SJCRH30 (cell line): ENCODE data around the gene FAM184A. TPM values are rescaled to one million over a fixed set of nuclear protein-coding genes. Genes with fewer than 3 reads are reported as not detected.

Experiments
- DNase-seq, 2 experiments: peaks; one replicate each; pipeline ENCODE4 v3.0.0-alpha.2; 2015 to 2020
- H3K27ac ChIP-seq: fragments of 250-450 bp; sonication (Bioruptor Pico); 2 replicates; pipeline ENCODE4 v1.5.1; 2020; ENCODE audit warnings: mild to moderate bottlenecking, moderate library complexity
- H3K27me3 ChIP-seq: fragments of 250-450 bp; sonication (Bioruptor Pico); 2 replicates; pipeline ENCODE4 v1.5.1; 2020; ENCODE audit warnings: mild to moderate bottlenecking, moderate library complexity
- H3K36me3 ChIP-seq: fragments of 250-450 bp; sonication (Bioruptor Pico); 2 replicates; pipeline ENCODE4 v1.5.1; 2020; ENCODE audit warnings: mild to moderate bottlenecking, moderate library complexity
- H3K4me1 ChIP-seq: fragments of 250-450 bp; sonication (Bioruptor Pico); 2 replicates; pipeline ENCODE4 v1.5.1; 2020; ENCODE audit warnings: mild to moderate bottlenecking, moderate library complexity
- H3K4me3 ChIP-seq: fragments of 250-450 bp; sonication (Bioruptor Pico); 2 replicates; pipeline ENCODE4 v1.5.1; 2020; ENCODE audit warnings: mild to moderate bottlenecking, moderate library complexity
- H3K9me3 ChIP-seq: fragments of 250-450 bp; sonication (Bioruptor Pico); replicated peaks from 2 replicates; pipeline ENCODE4 v1.5.1; 2020; ENCODE audit warnings: mild to moderate bottlenecking, moderate library complexity
- total RNA-seq: library from RNA; depleted of rRNA; stranded (reverse); fragments of >200 nt; shearing (Covaris generic); gene quantifications from 2 replicates; pipeline ENCODE4 v1.2.3, GENCODE V29; 2014

FAM184A gene
- total RNA-seq, 1 experiment from 2014 or later: 11.3 TPM

GRCh38 chr6:119055069-119055468 is 23.4 kb downstream of the FAM184A start:
- Histone ChIP-seq H3K36me3 (no peaks in the 10 kb centered on the region), H3K4me3 (no peak overlapping the region), H3K9me3 (no peaks in the 10 kb centered on the region), H3K27me3 (no peaks in the 10 kb centered on the region), H3K27ac (no peak overlapping the region), H3K4me1 (no peaks in the 10 kb centered on the region)
- no peak for DNase-seq

GRCh38 chr6:119052987-119053386 is 25.5 kb downstream of the FAM184A start:
- Histone ChIP-seq H3K27ac (no peak overlapping the region), H3K9me3 (no peaks in the 10 kb centered on the region), H3K4me1 (no peaks in the 10 kb centered on the region), H3K27me3 (no peaks in the 10 kb centered on the region), H3K4me3 (no peak overlapping the region), H3K36me3 (no peaks in the 10 kb centered on the region)
- no peak for DNase-seq

GRCh38 chr6:119052292-119052889 is 26.1 kb downstream of the FAM184A start:
- H3K4me3 ChIP-seq: no peak overlapping the region
- no peak overlapping the region for H3K27ac ChIP-seq
- no peaks in the 10 kb centered on the region for H3K4me1 ChIP-seq
- no peaks in the 10 kb centered on the region for H3K27me3 ChIP-seq
- no peaks in the 10 kb centered on the region for H3K36me3 ChIP-seq
- H3K9me3 ChIP-seq: no peaks in the 10 kb centered on the region
- DNase-seq: no peak

- Histone ChIP-seq H3K36me3 (no peaks in the 10 kb centered on the region), H3K4me1 (no peaks in the 10 kb centered on the region), H3K9me3 (no peaks in the 10 kb centered on the region), H3K4me3 (no peak overlapping the region), H3K27me3 (no peaks in the 10 kb centered on the region), H3K27ac (no peak overlapping the region)
- no peak for DNase-seq
These were observed 34.2 kb downstream of the FAM184A start for GRCh38 chr6:119044255-119044654.

- no peaks in the 10 kb centered on the region for H3K9me3 ChIP-seq
- H3K4me3 ChIP-seq: no peak overlapping the region
- H3K4me1 ChIP-seq: no peaks in the 10 kb centered on the region
- no peaks in the 10 kb centered on the region for H3K36me3 ChIP-seq
- no peak overlapping the region for H3K27ac ChIP-seq
- no peaks in the 10 kb centered on the region for H3K27me3 ChIP-seq
- DNase-seq: no peak
These were observed 34.7 kb downstream of the FAM184A start for GRCh38 chr6:119043783-119044182.

GRCh38 chr6:119043265-119043664 is 35.2 kb downstream of the FAM184A start:
- Histone ChIP-seq H3K4me3 (no peak overlapping the region), H3K27me3 (no peaks in the 10 kb centered on the region), H3K27ac (no peak overlapping the region), H3K4me1 (peaks cover under 1% of the 10 kb centered on the region), H3K9me3 (no peaks in the 10 kb centered on the region), H3K36me3 (no peaks in the 10 kb centered on the region)
- no peak for DNase-seq

GRCh38 chr6:119040636-119041035 is 37.8 kb downstream of the FAM184A start:
- no peaks in the 10 kb centered on the region for H3K27me3 ChIP-seq
- no peaks in the 10 kb centered on the region for H3K36me3 ChIP-seq
- peaks cover 25% of the 10 kb centered on the region for H3K4me1 ChIP-seq
- no peak overlapping the region for H3K4me3 ChIP-seq
- no peak overlapping the region for H3K27ac ChIP-seq
- H3K9me3 ChIP-seq: no peaks in the 10 kb centered on the region
- no peak for DNase-seq

GRCh38 chr6:119040229-119040628 is 38.2 kb downstream of the FAM184A start:
- no peaks in the 10 kb centered on the region for H3K27me3 ChIP-seq
- no peaks in the 10 kb centered on the region for H3K9me3 ChIP-seq
- H3K4me3 ChIP-seq: no peak overlapping the region
- peaks cover 29% of the 10 kb centered on the region for H3K4me1 ChIP-seq
- no peaks in the 10 kb centered on the region for H3K36me3 ChIP-seq
- DNase-seq: no peak
- H3K27ac ChIP-seq: no peak overlapping the region

GRCh38 chr6:119037941-119038623 is 40.4 kb downstream of the FAM184A start:
- Histone ChIP-seq H3K27ac (peak overlapping the region; percentile 2; the same call in 1 of the 2 replicates), H3K36me3 (no peaks in the 10 kb centered on the region), H3K9me3 (no peaks in the 10 kb centered on the region), H3K4me3 (no peak overlapping the region), H3K4me1 (peaks cover 34% of the 10 kb centered on the region), H3K27me3 (no peaks in the 10 kb centered on the region)
- peak in 1 of 2 experiments; percentile 34 for DNase-seq

GRCh38 chr6:119037264-119037663 is 41.2 kb downstream of the FAM184A start:
- Histone ChIP-seq H3K4me3 (no peak overlapping the region), H3K9me3 (no peaks in the 10 kb centered on the region), H3K27me3 (no peaks in the 10 kb centered on the region), H3K27ac (peak overlapping the region; percentile 98), H3K36me3 (no peaks in the 10 kb centered on the region), H3K4me1 (peaks cover 34% of the 10 kb centered on the region)
- DNase-seq: no peak

- peak overlapping the region; percentile 98 for H3K27ac ChIP-seq
- no peaks in the 10 kb centered on the region for H3K9me3 ChIP-seq
- H3K4me1 ChIP-seq: peaks cover 34% of the 10 kb centered on the region
- no peaks in the 10 kb centered on the region for H3K27me3 ChIP-seq
- H3K36me3 ChIP-seq: no peaks in the 10 kb centered on the region
- no peak overlapping the region for H3K4me3 ChIP-seq
- peak in 1 of 2 experiments; percentile 76 for DNase-seq
These were observed 42.4 kb downstream of the FAM184A start for GRCh38 chr6:119036081-119036480.

- Histone ChIP-seq H3K9me3 (no peaks in the 10 kb centered on the region), H3K27me3 (no peaks in the 10 kb centered on the region), H3K36me3 (no peaks in the 10 kb centered on the region), H3K27ac (peak overlapping the region; percentile 98), H3K4me3 (peak overlapping the region; percentile 40), H3K4me1 (peaks cover 34% of the 10 kb centered on the region)
- DNase-seq: no peak
These were observed 43.0 kb downstream of the FAM184A start for GRCh38 chr6:119035459-119035858.

- peak overlapping the region; percentile 98 for H3K27ac ChIP-seq
- peak; percentile 70 to 83 for DNase-seq
- no peaks in the 10 kb centered on the region for H3K9me3 ChIP-seq
- H3K27me3 ChIP-seq: no peaks in the 10 kb centered on the region
- peak overlapping the region; percentile 40 for H3K4me3 ChIP-seq
- H3K36me3 ChIP-seq: no peaks in the 10 kb centered on the region
- peaks cover 34% of the 10 kb centered on the region for H3K4me1 ChIP-seq
These were observed 43.5 kb downstream of the FAM184A start for GRCh38 chr6:119034827-119035458.

- H3K4me3 ChIP-seq: no peak overlapping the region
- DNase-seq: no peak
These were observed 46.0 kb downstream of the FAM184A start for GRCh38 chr6:119032428-119032827.

GRCh38 chr6:119030759-119031158 is 47.7 kb downstream of the FAM184A start:
- Histone ChIP-seq H3K4me1 (peaks cover 10% of the 10 kb centered on the region), H3K9me3 (no peaks in the 10 kb centered on the region; the same call in 1 of the 2 replicates), H3K27ac (no peak overlapping the region), H3K27me3 (no peaks in the 10 kb centered on the region), H3K4me3 (no peak overlapping the region), H3K36me3 (no peaks in the 10 kb centered on the region)
- DNase-seq: no peak

More at GRCh38 chr6:119032428-119032827, 46.0 kb downstream of the FAM184A start:
- Histone ChIP-seq H3K27me3 (no peaks in the 10 kb centered on the region), H3K27ac (no peak overlapping the region), H3K9me3 (no peaks in the 10 kb centered on the region), H3K4me1 (peaks cover 25% of the 10 kb centered on the region), H3K36me3 (no peaks in the 10 kb centered on the region)
